ENCODE results near the gene TBC1D8.
"Not testable (repeated sequence)": the region's sequence is repeated elsewhere in the genome, so short reads cannot be mapped to it uniquely, and the experiment has no call there.

The TBC1D8 gene

GRCh38 chr2:101167532-101167931, 16.4 kb upstream of the TBC1D8 start:
- not testable (repeated sequence) for H3K27ac ChIP-seq, H3K4me3 ChIP-seq

GRCh38 chr2:101164021-101164420, 12.8 kb upstream of the TBC1D8 start:
- H3K27ac ChIP-seq, result no peak overlapping the region
- no peak overlapping the region for H3K4me3 ChIP-seq

- Histone ChIP-seq H3K27ac (no peak overlapping the region), H3K4me3 (no peak overlapping the region)
These were observed 11.6 kb upstream of the TBC1D8 start for GRCh38 chr2:101162561-101163330.

- no peak overlapping the region for H3K27ac ChIP-seq
- no peak overlapping the region for H3K4me3 ChIP-seq
These were observed 10.5 kb upstream of the TBC1D8 start for GRCh38 chr2:101161658-101162057.

GRCh38 chr2:101160454-101160853, 9.3 kb upstream of the TBC1D8 start:
- no peak overlapping the region for H3K4me3 ChIP-seq
- no peak overlapping the region for H3K27ac ChIP-seq

- Histone ChIP-seq H3K4me3 (no peak overlapping the region), H3K27ac (no peak overlapping the region)
These were observed 8.3 kb upstream of the TBC1D8 start for GRCh38 chr2:101159526-101159925.

GRCh38 chr2:101157272-101157671, 6.1 kb upstream of the TBC1D8 start:
- Histone ChIP-seq H3K27ac (no peak overlapping the region), H3K4me3 (no peak overlapping the region)

- no peak overlapping the region for H3K27ac ChIP-seq
These were observed 2.6 kb upstream of the TBC1D8 start for GRCh38 chr2:101153787-101154186.

GRCh38 chr2:101153077-101153707, 2.0 kb upstream of the TBC1D8 start:
- H3K4me3 ChIP-seq, result no peak overlapping the region
- no peak overlapping the region for H3K27ac ChIP-seq

More at GRCh38 chr2:101153787-101154186, 2.6 kb upstream of the TBC1D8 start:
- H3K4me3 ChIP-seq, result no peak overlapping the region

- Histone ChIP-seq H3K4me3 (peak overlapping the region; percentile 53 to 87 (median 75)), H3K27ac (peak overlapping the region in 18 of 21 experiments; percentile 1 to 82 (median 71))
These were observed 1.3 kb upstream of the TBC1D8 start for GRCh38 chr2:101152272-101153076.

- peak overlapping the region in 20 of 21 experiments; percentile 1 to 82 (median 72) for H3K27ac ChIP-seq
- H3K4me3 ChIP-seq, result peak overlapping the region; percentile 53 to 87 (median 75)
These were observed 683 bp upstream of the TBC1D8 start for GRCh38 chr2:101151859-101152271.

- peak overlapping the region in 18 of 21 experiments; percentile 40 to 85 (median 72) for H3K27ac ChIP-seq
- peak overlapping the region; percentile 53 to 87 (median 75) for H3K4me3 ChIP-seq
These were observed 656 bp downstream of the TBC1D8 start for GRCh38 chr2:101150306-101151145.

- Histone ChIP-seq H3K27ac (peak overlapping the region in 7 of 21 experiments; percentile 61 to 83 (median 78)), H3K4me3 (peak overlapping the region; percentile 53 to 87 (median 75))
These were observed 1.7 kb downstream of the TBC1D8 start for GRCh38 chr2:101149241-101150192.

GRCh38 chr2:101148777-101149176, 2.4 kb downstream of the TBC1D8 start:
- Histone ChIP-seq H3K4me3 (no peak overlapping the region), H3K27ac (peak overlapping the region in 1 of 21 experiments; percentile 25)

GRCh38 chr2:101147971-101148370, 3.2 kb downstream of the TBC1D8 start:
- H3K27ac ChIP-seq, result no peak overlapping the region
- no peak overlapping the region for H3K4me3 ChIP-seq

GRCh38 chr2:101147062-101147461, 4.1 kb downstream of the TBC1D8 start:
- Histone ChIP-seq H3K27ac (no peak overlapping the region), H3K4me3 (no peak overlapping the region)

GRCh38 chr2:101146535-101146934, 4.6 kb downstream of the TBC1D8 start:
- no peak overlapping the region for H3K4me3 ChIP-seq
- H3K27ac ChIP-seq, result no peak overlapping the region

- H3K27ac ChIP-seq, result no peak overlapping the region
- no peak overlapping the region for H3K4me3 ChIP-seq
These were observed 5.8 kb downstream of the TBC1D8 start for GRCh38 chr2:101145406-101145805.

Data from skin epidermis (tissue), 12 donors.